ENCODE data around the gene STPG2.

The STPG2 gene

GRCh38 chr4:98101988-98102387, 41.3 kb downstream of the STPG2 start:
- no peak for TF ChIP-seq CTCF (IDR thresholded peaks at IDR 0.05; ENCODE audit: borderline replicate concordance, control extremely low read depth, extremely low read depth, insufficient read depth, missing control alignments)
- in situ Hi-C loops (cut with MboI; ENCODE audit: low sequenced_read_pairs, unreplicated experiment): no loop called here
- no peak for DNase-seq (ENCODE audit: low spot score)

GRCh38 chr4:98098764-98099163, 44.5 kb downstream of the STPG2 start:
- no peak for DNase-seq (ENCODE audit: low spot score)
- in situ Hi-C loops (cut with MboI; ENCODE audit: low sequenced_read_pairs, unreplicated experiment): no loop called here
- no peak for TF ChIP-seq CTCF (IDR thresholded peaks at IDR 0.05; ENCODE audit: borderline replicate concordance, control extremely low read depth, extremely low read depth, insufficient read depth, missing control alignments)

GRCh38 chr4:98094118-98094517, 49.2 kb downstream of the STPG2 start:
- DNase-seq (ENCODE audit: low spot score): no peak
- in situ Hi-C loops (cut with MboI; ENCODE audit: low sequenced_read_pairs, unreplicated experiment): no loop called here
- TF ChIP-seq CTCF (IDR thresholded peaks at IDR 0.05; ENCODE audit: borderline replicate concordance, control extremely low read depth, extremely low read depth, insufficient read depth, missing control alignments): no peak

- in situ Hi-C loops (cut with MboI; ENCODE audit: low sequenced_read_pairs, unreplicated experiment): no loop called here
- no peak for TF ChIP-seq CTCF (IDR thresholded peaks at IDR 0.05; ENCODE audit: borderline replicate concordance, control extremely low read depth, extremely low read depth, insufficient read depth, missing control alignments)
- DNase-seq (ENCODE audit: low spot score): no peak
These were observed 49.6 kb downstream of the STPG2 start for GRCh38 chr4:98093662-98094061.

- peak; percentile 17 for TF ChIP-seq CTCF (IDR thresholded peaks at IDR 0.05; ENCODE audit: borderline replicate concordance, control extremely low read depth, extremely low read depth, insufficient read depth, missing control alignments)
- DNase-seq (ENCODE audit: low spot score): no peak
- in situ Hi-C loops (cut with MboI; ENCODE audit: low sequenced_read_pairs, unreplicated experiment): no loop called here
These were observed 50.3 kb downstream of the STPG2 start for GRCh38 chr4:98092833-98093439.

- no peak for DNase-seq (ENCODE audit: low spot score)
- in situ Hi-C loops (cut with MboI; ENCODE audit: low sequenced_read_pairs, unreplicated experiment): no loop called here
- no peak for TF ChIP-seq CTCF (IDR thresholded peaks at IDR 0.05; ENCODE audit: borderline replicate concordance, control extremely low read depth, extremely low read depth, insufficient read depth, missing control alignments)
These were observed 61.3 kb downstream of the STPG2 start for GRCh38 chr4:98081936-98082335.

Measured in GM13976 (cell line).